ENCODE measurements around the gene CAMSAP3.

DNA sequence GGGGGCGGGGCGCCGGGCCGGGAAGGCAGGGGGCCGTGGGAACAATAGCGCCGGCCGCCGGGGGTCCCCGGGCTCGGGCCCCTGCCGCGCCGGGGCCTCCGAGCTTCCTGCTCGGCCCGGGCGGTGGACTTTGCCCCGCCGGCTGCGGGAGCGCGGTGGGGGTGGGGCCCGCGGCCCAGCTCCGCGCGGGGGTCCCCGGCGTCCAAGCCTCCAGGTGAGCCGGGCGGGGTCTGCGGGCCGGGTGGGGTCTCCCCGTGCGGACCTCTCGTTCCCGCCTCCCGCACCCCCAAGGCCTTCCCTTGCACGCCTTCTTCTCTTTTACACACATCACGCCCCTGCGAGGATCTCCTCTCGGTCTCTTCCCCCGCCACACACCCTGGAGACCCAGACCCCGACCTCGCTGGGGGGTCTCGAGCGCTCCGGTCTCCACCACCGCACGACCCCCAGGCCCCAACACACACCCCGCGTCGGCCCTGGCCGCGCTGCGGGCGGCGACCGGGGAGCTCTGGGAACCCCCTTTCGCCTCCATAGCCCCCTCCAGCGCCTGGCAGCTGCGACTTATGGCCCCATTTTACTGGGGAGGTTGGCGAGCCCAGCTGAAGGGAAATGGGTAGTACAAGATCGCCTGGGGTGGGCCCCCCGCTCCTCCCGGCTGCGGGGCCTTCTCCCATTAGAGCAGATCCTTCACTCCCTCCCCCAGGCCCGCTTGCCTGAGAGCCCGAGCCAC, 711 bp downstream of the CAMSAP3 start:
- TF ChIP-seq, protein P1, sequence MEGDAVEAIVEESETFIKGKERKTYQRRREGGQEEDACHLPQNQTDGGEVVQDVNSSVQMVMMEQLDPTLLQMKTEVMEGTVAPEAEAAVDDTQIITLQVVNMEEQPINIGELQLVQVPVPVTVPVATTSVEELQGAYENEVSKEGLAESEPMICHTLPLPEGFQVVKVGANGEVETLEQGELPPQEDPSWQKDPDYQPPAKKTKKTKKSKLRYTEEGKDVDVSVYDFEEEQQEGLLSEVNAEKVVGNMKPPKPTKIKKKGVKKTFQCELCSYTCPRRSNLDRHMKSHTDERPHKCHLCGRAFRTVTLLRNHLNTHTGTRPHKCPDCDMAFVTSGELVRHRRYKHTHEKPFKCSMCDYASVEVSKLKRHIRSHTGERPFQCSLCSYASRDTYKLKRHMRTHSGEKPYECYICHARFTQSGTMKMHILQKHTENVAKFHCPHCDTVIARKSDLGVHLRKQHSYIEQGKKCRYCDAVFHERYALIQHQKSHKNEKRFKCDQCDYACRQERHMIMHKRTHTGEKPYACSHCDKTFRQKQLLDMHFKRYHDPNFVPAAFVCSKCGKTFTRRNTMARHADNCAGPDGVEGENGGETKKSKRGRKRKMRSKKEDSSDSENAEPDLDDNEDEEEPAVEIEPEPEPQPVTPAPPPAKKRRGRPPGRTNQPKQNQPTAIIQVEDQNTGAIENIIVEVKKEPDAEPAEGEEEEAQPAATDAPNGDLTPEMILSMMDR (IDR thresholded peaks at IDR 0.05), result no peak
- no peak for TF ChIP-seq POLR2A (IDR thresholded peaks at IDR 0.05)
- TF ChIP-seq POLR2AphosphoS5 (IDR thresholded peaks at IDR 0.05), result no peak

Measured in prostate gland (tissue), 2 donors.